TTC549 (cell line): Measurements from ENCODE around the gene OR1I1.

Experiments
- FAIRE-seq: peaks from 2 replicates; lab custom pipeline; 2012; peaks lifted over from hg19 to GRCh38; lab: Jason Lieb, UNC

The OR1I1 gene

GRCh38 chr19:15099017-15099582, 17.1 kb downstream of the OR1I1 start:
- no peak for FAIRE-seq

- no peak for FAIRE-seq
These were observed 19.6 kb downstream of the OR1I1 start for GRCh38 chr19:15101479-15102082.

GRCh38 chr19:15104003-15104402, 22.0 kb downstream of the OR1I1 start:
- FAIRE-seq = no peak

GRCh38 chr19:15104411-15104810, 22.4 kb downstream of the OR1I1 start:
- no peak for FAIRE-seq

- FAIRE-seq = no peak
These were observed 23.0 kb downstream of the OR1I1 start for GRCh38 chr19:15105044-15105443.

GRCh38 chr19:15107061-15108010, 25.3 kb downstream of the OR1I1 start, which contains the start of gene SYDE1:
TSS of gene SYDE1 (plus strand) at chr19:15107401. CDS start at chr19:15107434, 33 bp downstream.
- FAIRE-seq = no peak

GRCh38 chr19:15108145-15108844, 26.3 kb downstream of the OR1I1 start:
- FAIRE-seq = no peak

GRCh38 chr19:15108845-15109767, 27.1 kb downstream of the OR1I1 start:
- no peak for FAIRE-seq

GRCh38 chr19:15109768-15110417, 27.9 kb downstream of the OR1I1 start:
- FAIRE-seq = no peak

- no peak for FAIRE-seq
These were observed 28.4 kb downstream of the OR1I1 start for GRCh38 chr19:15110418-15110815.

GRCh38 chr19:15111758-15112157, 29.7 kb downstream of the OR1I1 start:
- no peak for FAIRE-seq

- no peak for FAIRE-seq
These were observed 30.4 kb downstream of the OR1I1 start for GRCh38 chr19:15112385-15112784.

GRCh38 chr19:15113245-15114152, 31.5 kb downstream of the OR1I1 start:
- no peak for FAIRE-seq

- FAIRE-seq = no peak
These were observed 32.1 kb downstream of the OR1I1 start for GRCh38 chr19:15114153-15114540.

GRCh38 chr19:15115080-15115479, 33.1 kb downstream of the OR1I1 start:
- FAIRE-seq = no peak

- FAIRE-seq = no peak
These were observed 34.0 kb downstream of the OR1I1 start for GRCh38 chr19:15115762-15116615.

GRCh38 chr19:15116856-15117255, 34.8 kb downstream of the OR1I1 start:
- FAIRE-seq = no peak

- no peak for FAIRE-seq
These were observed 36.2 kb downstream of the OR1I1 start for GRCh38 chr19:15118248-15118647.
